Endothelial cell of umbilical vein (primary cell): ENCODE data around the gene DAD1. TPM values are rescaled to one million over a fixed set of nuclear protein-coding genes. Genes with fewer than 3 reads are reported as not detected.

Source experiments
- BruUV-seq: library from RNA; stranded (reverse); fragments of 400-500 nt; replicated peaks from 2 replicates; lab custom pipeline; 2021; lab: Mats Ljungman, UMichigan
- CTCF ChIA-PET: fragments of 300-600, 350-600 bp; sonication (Branson Sonifier 250); formaldehyde crosslinking; loops from one replicate; lab custom pipeline; 2021; ENCODE audit warnings: antibody characterized with exemption, inconsistent platforms; lab: Charles Lee
- POLR2A ChIA-PET: fragments of 300-600, 350-600 bp; sonication (Branson Sonifier 250); formaldehyde crosslinking; loops from one replicate; lab custom pipeline; 2021; ENCODE audit warnings: antibody characterized with exemption, inconsistent platforms; lab: Charles Lee
- DNase-seq: peaks from one replicate; pipeline ENCODE4 v3.0.0-alpha.2; 2011; ENCODE audit warnings: low read depth, low spot score
- FAIRE-seq: peaks from 2 replicates; lab custom pipeline; 2011; peaks lifted over from hg19 to GRCh38; lab: Jason Lieb, UNC
- H2AFZ ChIP-seq: 2 replicates; pipeline ENCODE4 v1.6.0; 2012; ENCODE audit warnings: low read depth, low read length, control low read depth, inconsistent platforms
- H3K27ac ChIP-seq: 2 replicates; pipeline ENCODE4 v1.5.1; 2011; ENCODE audit warnings: low read depth, mild to moderate bottlenecking, control low read depth, low read length, moderate library complexity; ENCODE audit not compliant: insufficient read depth
- H3K27me3 ChIP-seq, 2 experiments: 2 replicates each; pipeline versions ENCODE4 v1.6.0 to v1.6.1; 2011; ENCODE audit warnings: low read length in 2 of 2, mixed read lengths in 1 of 2; ENCODE audit not compliant: control insufficient read depth in 2 of 2, insufficient read depth in 2 of 2
- H3K36me3 ChIP-seq, 2 experiments: 2 replicates in 1 of 2; 3 replicates in 1 of 2; pipeline ENCODE4 v1.5.1; 2011; ENCODE audit warnings: low read length in 2 of 2, mild to moderate bottlenecking in 1 of 2, moderate library complexity in 1 of 2; ENCODE audit not compliant: control insufficient read depth in 2 of 2, insufficient read depth in 2 of 2; ENCODE audit errors: extremely low read depth in 1 of 2
- H3K4me1 ChIP-seq: 3 replicates; pipeline ENCODE4 v1.5.1; 2011; ENCODE audit warnings: mild to moderate bottlenecking, low read length; ENCODE audit not compliant: control insufficient read depth, insufficient read depth; ENCODE audit errors: extremely low read depth
- H3K4me2 ChIP-seq: 2 replicates; pipeline ENCODE4 v1.6.1; 2011; ENCODE audit warnings: low read length, control low read depth, mixed read lengths; ENCODE audit not compliant: insufficient read depth
- H3K4me3 ChIP-seq, 3 experiments: fragments of 200-600 bp in 1 of 3; sonication (generic), shearing (Covaris generic) in 1 of 3; replicated peaks in 1 of 3; 2 replicates each; pipeline ENCODE4 v1.5.1; 2011 to 2016; ENCODE audit warnings: control low read depth in 3 of 3, low read length in 3 of 3, mild to moderate bottlenecking in 2 of 3, inconsistent platforms in 1 of 3, low read depth in 1 of 3, moderate library complexity in 1 of 3; ENCODE audit not compliant: insufficient read depth in 1 of 3
- H3K79me2 ChIP-seq: 2 replicates; pipeline ENCODE4 v1.6.0; 2012; ENCODE audit warnings: low read length, inconsistent platforms; ENCODE audit not compliant: control insufficient read depth, insufficient read depth
- H3K9ac ChIP-seq: replicated peaks from 2 replicates; pipeline ENCODE3; 2011; ENCODE audit warnings: low read length, control low read depth; ENCODE audit not compliant: insufficient read depth; ENCODE audit errors: extremely low read depth
- H3K9me1 ChIP-seq: replicated peaks from 3 replicates; pipeline ENCODE4 v1.6.0; 2011; ENCODE audit warnings: mild to moderate bottlenecking, low read length; ENCODE audit not compliant: control insufficient read depth, insufficient read depth; ENCODE audit errors: extremely low read depth
- H3K9me3 ChIP-seq: replicated peaks from 2 replicates; pipeline ENCODE4 v1.5.1; 2012; ENCODE audit warnings: low read length, inconsistent platforms; ENCODE audit not compliant: control insufficient read depth, insufficient read depth
- H4K20me1 ChIP-seq: replicated peaks from 2 replicates; pipeline ENCODE3; 2011; ENCODE audit warnings: mild to moderate bottlenecking, low read length; ENCODE audit not compliant: control insufficient read depth, insufficient read depth; ENCODE audit errors: extremely low read depth
- JUN ChIP-seq: IDR thresholded peaks from 2 replicates; pipeline ENCODE4 v1.6.1; 2011; ENCODE audit warnings: borderline replicate concordance, low read depth; ENCODE audit not compliant: insufficient read length, insufficient read depth
- dilution Hi-C: fragments of 300-500 bp; cut with MboI; formaldehyde crosslinking; loops from one replicate; pipeline ENCODE4 v1.15.0; 2019; ENCODE audit warnings: low sequenced_read_pairs; ENCODE audit not compliant: extremely low pct_ligation_motif_present
- intact Hi-C: fragments of 100-400 bp; cut with micrococcal nuclease; formaldehyde crosslinking; loops from one replicate; pipeline ENCODE4 v1.10.0; 2022
- polyA plus RNA-seq, 4 experiments: library from polyadenylated mRNA; depleted of rRNA in 3 of 4; stranded (reverse) in 3 of 4; unstranded in 1 of 4; fragments of >200 nt; gene quantifications; 2 replicates each; pipeline versions ENCODE4 v1.2.1 to v1.2.3, GENCODE V29; 2011 to 2012; ENCODE audit warnings: missing spikeins in 1 of 4
- total RNA-seq: library from RNA; stranded (reverse); gene quantifications from 2 replicates; pipeline ENCODE4 v1.2.3, GENCODE V29; 2021
- TF ChIP-seq, protein P1 (sequence below), 2 donors: IDR thresholded peaks; 1 replicate in 1 of 2; 2 replicates in 1 of 2; pipeline ENCODE4 v1.5.1; 2011; ENCODE audit warnings: low read length in 2 of 2, mild to moderate bottlenecking in 2 of 2, moderate library complexity in 2 of 2, control low read depth in 1 of 2, inconsistent platforms in 1 of 2, low read depth in 1 of 2; ENCODE audit not compliant: insufficient read depth in 1 of 2; ENCODE audit errors: extremely low read depth in 1 of 2

DAD1 gene
- total and polyA plus RNA-seq, 2 donors (not counting 3 experiments of a cell fraction or from before 2014, with no cell fraction given), result 299 to 1,227 TPM

DNA sequence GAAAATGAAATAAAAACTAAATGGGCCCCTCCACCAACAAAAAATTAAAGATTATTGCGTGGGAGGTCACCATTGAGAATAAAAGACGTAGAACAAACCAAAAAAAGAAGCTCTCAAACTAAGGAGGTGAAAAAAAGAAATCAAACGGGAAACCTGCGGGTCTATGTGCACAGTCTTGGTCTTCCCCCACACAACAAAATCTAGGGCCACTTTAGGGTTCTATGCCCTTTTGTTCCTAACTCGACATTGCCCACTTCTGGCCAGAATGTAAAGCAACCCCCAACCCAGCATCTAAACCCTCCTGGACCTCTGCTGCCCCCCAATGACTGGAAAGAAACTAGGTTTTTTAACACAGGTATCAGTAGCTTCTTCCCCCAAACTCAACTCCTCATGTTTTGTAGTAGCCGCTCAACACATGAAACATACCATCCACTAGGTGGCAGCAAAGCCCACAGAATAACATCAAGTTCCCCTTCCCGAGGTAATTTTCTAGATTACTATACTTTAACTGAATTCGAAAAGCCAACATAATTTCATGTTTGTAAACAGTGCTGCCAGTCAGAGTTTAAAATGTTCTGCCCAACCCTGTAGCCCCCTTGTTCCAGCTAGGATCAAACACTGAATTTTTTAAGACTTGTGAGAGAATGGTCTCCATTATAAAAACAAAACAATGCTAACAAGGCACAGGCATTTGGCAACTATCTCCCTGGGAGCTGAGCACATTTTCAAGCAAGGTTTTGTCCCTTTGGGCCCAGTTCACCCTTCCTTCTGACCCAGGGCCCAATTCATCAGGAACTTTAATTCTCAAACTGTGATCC is 18.7 kb downstream of the DAD1 start:
- H3K27me3 ChIP-seq, result no peaks in the 10 kb centered on the region
- FAIRE-seq, result peak; percentile 72
- POLR2A ChIA-PET, result interaction anchor here (0.5 to 1.3 kb wide), 4 partner anchors 8 to 268 kb away, joined by 3 to 4 read pairs (median 4); partner anchors contain the start of gene DAD1
- CTCF ChIA-PET, result interaction anchor here (0.5 to 6.1 kb wide), 73 partner anchors 8 to 492 kb away, joined by 3 to 293 read pairs (median 5); partner anchors contain the start of genes ABHD4, AJUBA, DAD1 and LRP10
- intact Hi-C loops (loop anchor here (1.0 to 5.0 kb wide), 8 partner anchors 19 to 283 kb away; partner anchors contain the start of genes DAD1, MMP14 and OXA1L), dilution Hi-C loops (no loop called here)
- H3K9me1 ChIP-seq, result no peaks in the 10 kb centered on the region
- H2AFZ ChIP-seq, result no peak overlapping the region
- H3K27ac ChIP-seq, result no peak overlapping the region
- H3K36me3 ChIP-seq, result peaks cover 9 to 17% of the 10 kb centered on the region in 2 experiments
- H3K4me3 ChIP-seq, result no peak overlapping the region
- no peak for TF ChIP-seq JUN
- TF ChIP-seq, protein P1, sequence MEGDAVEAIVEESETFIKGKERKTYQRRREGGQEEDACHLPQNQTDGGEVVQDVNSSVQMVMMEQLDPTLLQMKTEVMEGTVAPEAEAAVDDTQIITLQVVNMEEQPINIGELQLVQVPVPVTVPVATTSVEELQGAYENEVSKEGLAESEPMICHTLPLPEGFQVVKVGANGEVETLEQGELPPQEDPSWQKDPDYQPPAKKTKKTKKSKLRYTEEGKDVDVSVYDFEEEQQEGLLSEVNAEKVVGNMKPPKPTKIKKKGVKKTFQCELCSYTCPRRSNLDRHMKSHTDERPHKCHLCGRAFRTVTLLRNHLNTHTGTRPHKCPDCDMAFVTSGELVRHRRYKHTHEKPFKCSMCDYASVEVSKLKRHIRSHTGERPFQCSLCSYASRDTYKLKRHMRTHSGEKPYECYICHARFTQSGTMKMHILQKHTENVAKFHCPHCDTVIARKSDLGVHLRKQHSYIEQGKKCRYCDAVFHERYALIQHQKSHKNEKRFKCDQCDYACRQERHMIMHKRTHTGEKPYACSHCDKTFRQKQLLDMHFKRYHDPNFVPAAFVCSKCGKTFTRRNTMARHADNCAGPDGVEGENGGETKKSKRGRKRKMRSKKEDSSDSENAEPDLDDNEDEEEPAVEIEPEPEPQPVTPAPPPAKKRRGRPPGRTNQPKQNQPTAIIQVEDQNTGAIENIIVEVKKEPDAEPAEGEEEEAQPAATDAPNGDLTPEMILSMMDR (IDR thresholded peaks at IDR 0.05; ENCODE audit: extremely low read depth in 1 of 2, insufficient read depth in 1 of 2, low read depth in 1 of 2, low read length in 2 of 2), result peak; percentile 55 to 63
- H3K79me2 ChIP-seq, result peaks cover 40% of the 10 kb centered on the region
- no TSS peak for BruUV-seq
- H3K9ac ChIP-seq, result no peak overlapping the region
- no peaks in the 10 kb centered on the region for H4K20me1 ChIP-seq
- H3K9me3 ChIP-seq, result no peaks in the 10 kb centered on the region
- H3K4me1 ChIP-seq, result peaks cover 40% of the 10 kb centered on the region
- DNase-seq, result peak; percentile 83
- no peak overlapping the region for H3K4me2 ChIP-seq
